ENCODE results near the gene COX14. TPM values are rescaled to one million over a fixed set of nuclear protein-coding genes. Genes with fewer than 3 reads are reported as not detected.

Gene COX14
- total and polyA plus RNA-seq, 2 donors from 2014 or later, result 68.2 to 242 TPM

- Histone ChIP-seq H3K27ac (ENCODE audit: low read depth in 2 of 2, low read length in 2 of 2) (no peak overlapping the region), H3K36me3 (ENCODE audit: control insufficient read depth in 2 of 3, insufficient read depth in 3 of 3, low read length in 3 of 3) (peaks cover 10 to 42% (median 35%) of the 10 kb centered on the region in 3 donors), H3K9me3 (ENCODE audit: control insufficient read depth in 2 of 3, insufficient read depth in 1 of 3, low read length in 3 of 3) (no peaks in the 10 kb centered on the region), H3K27me3 (ENCODE audit: control insufficient read depth, insufficient read depth, low read length) (no peaks in the 10 kb centered on the region), H3K4me3 (ENCODE audit: low read length in 3 of 3) (no peak overlapping the region), H3K9ac (ENCODE audit: low read length in 3 of 3) (no peak overlapping the region), H3K4me1 (ENCODE audit: control insufficient read depth in 2 of 3, insufficient read depth in 2 of 3, low read depth in 1 of 3, low read length in 3 of 3) (peaks cover 0 to 5% (median 4%) of the 10 kb centered on the region in 3 donors)
- DNase-seq (peak in 1 of 5 donors; percentile 22), FAIRE-seq (no peak)
- intact Hi-C loops (cut with DNase I), result no loop called here
- TF ChIP-seq, protein P1, sequence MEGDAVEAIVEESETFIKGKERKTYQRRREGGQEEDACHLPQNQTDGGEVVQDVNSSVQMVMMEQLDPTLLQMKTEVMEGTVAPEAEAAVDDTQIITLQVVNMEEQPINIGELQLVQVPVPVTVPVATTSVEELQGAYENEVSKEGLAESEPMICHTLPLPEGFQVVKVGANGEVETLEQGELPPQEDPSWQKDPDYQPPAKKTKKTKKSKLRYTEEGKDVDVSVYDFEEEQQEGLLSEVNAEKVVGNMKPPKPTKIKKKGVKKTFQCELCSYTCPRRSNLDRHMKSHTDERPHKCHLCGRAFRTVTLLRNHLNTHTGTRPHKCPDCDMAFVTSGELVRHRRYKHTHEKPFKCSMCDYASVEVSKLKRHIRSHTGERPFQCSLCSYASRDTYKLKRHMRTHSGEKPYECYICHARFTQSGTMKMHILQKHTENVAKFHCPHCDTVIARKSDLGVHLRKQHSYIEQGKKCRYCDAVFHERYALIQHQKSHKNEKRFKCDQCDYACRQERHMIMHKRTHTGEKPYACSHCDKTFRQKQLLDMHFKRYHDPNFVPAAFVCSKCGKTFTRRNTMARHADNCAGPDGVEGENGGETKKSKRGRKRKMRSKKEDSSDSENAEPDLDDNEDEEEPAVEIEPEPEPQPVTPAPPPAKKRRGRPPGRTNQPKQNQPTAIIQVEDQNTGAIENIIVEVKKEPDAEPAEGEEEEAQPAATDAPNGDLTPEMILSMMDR (IDR thresholded peaks at IDR 0.05; ENCODE audit: borderline replicate concordance, extremely low read depth, insufficient read depth), result no peak
Observed at GRCh38 chr12:50089730-50090129, 22.3 kb upstream of the COX14 start.

DNA sequence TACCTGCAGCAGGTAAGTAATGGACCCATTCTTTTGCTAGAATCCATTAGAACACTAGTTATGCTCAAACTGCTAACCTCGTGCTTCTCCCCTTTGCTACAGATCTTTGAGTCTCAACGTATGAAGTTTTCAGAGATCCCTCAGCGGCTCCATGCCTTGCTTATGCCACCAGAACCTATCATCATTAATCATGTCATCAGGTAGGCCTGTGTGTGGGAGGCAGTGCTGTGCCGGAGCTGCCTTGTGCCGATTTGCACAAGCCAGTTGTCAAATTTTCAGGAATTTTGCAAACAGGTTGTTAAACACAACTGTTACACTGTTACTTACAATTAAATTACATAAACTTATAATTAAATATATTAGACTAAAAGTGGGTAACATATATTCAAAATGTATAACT, 21.6 kb upstream of the COX14 start:
- H3K9ac ChIP-seq (ENCODE audit: low read length in 3 of 3), result no peak overlapping the region
- no peaks in the 10 kb centered on the region for H3K9me3 ChIP-seq (ENCODE audit: control insufficient read depth in 2 of 3, insufficient read depth in 1 of 3, low read length in 3 of 3)
- intact Hi-C loops (cut with DNase I), result no loop called here
- DNase-seq (no peak), FAIRE-seq (no peak)
- H3K27me3 ChIP-seq (ENCODE audit: control insufficient read depth, insufficient read depth, low read length), result no peaks in the 10 kb centered on the region
- no peak overlapping the region for H3K27ac ChIP-seq (ENCODE audit: low read depth in 2 of 2, low read length in 2 of 2)
- peaks cover 0 to 5% (median 4%) of the 10 kb centered on the region in 3 donors for H3K4me1 ChIP-seq (ENCODE audit: control insufficient read depth in 2 of 3, insufficient read depth in 2 of 3, low read depth in 1 of 3, low read length in 3 of 3)
- no peak overlapping the region for H3K4me3 ChIP-seq (ENCODE audit: low read length in 3 of 3)
- H3K36me3 ChIP-seq (ENCODE audit: control insufficient read depth in 2 of 3, insufficient read depth in 3 of 3, low read length in 3 of 3), result peaks cover 10 to 47% (median 39%) of the 10 kb centered on the region in 3 donors
- TF ChIP-seq, protein P1 (IDR thresholded peaks at IDR 0.05; ENCODE audit: borderline replicate concordance, extremely low read depth, insufficient read depth), result no peak

DNA sequence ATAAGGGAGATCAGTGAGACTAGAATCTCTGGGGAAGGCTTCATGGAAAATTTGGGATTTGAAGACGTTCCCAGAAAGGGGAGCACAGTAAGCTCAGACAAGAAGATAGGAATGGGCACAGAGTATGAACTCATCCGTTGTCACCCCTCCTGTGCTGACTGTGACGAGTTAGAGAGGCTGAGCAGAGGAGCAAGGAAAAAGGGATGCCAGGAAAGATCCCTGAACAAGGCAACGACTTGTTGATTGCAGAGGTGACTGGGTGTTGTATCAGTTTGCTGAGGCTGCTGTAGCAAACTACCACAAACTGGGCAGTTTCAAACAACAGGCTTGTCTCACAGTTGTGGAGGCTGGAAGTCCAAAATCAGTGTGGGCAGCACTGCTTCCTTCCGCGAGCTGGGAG, 14.1 kb upstream of the COX14 start:
- no peaks in the 10 kb centered on the region for H3K27me3 ChIP-seq (ENCODE audit: control insufficient read depth, insufficient read depth, low read length)
- TF ChIP-seq, protein P1 (IDR thresholded peaks at IDR 0.05; ENCODE audit: borderline replicate concordance, extremely low read depth, insufficient read depth), result no peak
- intact Hi-C loops (cut with DNase I), result no loop called here
- peaks cover 0 to 10% (median 0%) of the 10 kb centered on the region in 3 donors for H3K4me1 ChIP-seq (ENCODE audit: control insufficient read depth in 2 of 3, insufficient read depth in 2 of 3, low read depth in 1 of 3, low read length in 3 of 3)
- H3K4me3 ChIP-seq (ENCODE audit: low read length in 3 of 3), result no peak overlapping the region
- no peak overlapping the region for H3K9ac ChIP-seq (ENCODE audit: low read length in 3 of 3)
- peaks cover 12 to 52% (median 39%) of the 10 kb centered on the region in 3 donors for H3K36me3 ChIP-seq (ENCODE audit: control insufficient read depth in 2 of 3, insufficient read depth in 3 of 3, low read length in 3 of 3)
- H3K27ac ChIP-seq (ENCODE audit: low read depth in 2 of 2, low read length in 2 of 2), result no peak overlapping the region
- no peak for DNase-seq
- no peaks in the 10 kb centered on the region for H3K9me3 ChIP-seq (ENCODE audit: control insufficient read depth in 2 of 3, insufficient read depth in 1 of 3, low read length in 3 of 3)
- no peak for FAIRE-seq

Measured in kidney (tissue), 14 donors.